SK-N-MC (cell line): ENCODE results near the gene ABCF1.

Experiments used
- EZH2 ChIP-seq: fragments of 200-600 bp; sonication (generic); IDR thresholded peaks from one replicate; pipeline ENCODE4 v1.6.1; 2017; ENCODE audit warnings: antibody characterized with exemption
- POLR2AphosphoS5 ChIP-seq: IDR thresholded peaks from 2 replicates; pipeline ENCODE4 v1.6.1; 2012; ENCODE audit warnings: mild to moderate bottlenecking, low read depth, low read length, borderline replicate concordance

GRCh38 chr6:30614044-30614842, 43.0 kb downstream of the ABCF1 start:
- TF ChIP-seq POLR2AphosphoS5 (peak; percentile 63; the same call in 1 of the 2 replicates), EZH2 (no peak)
